HG02678 (cell line): ENCODE measurements around the gene ZCCHC24.
"Not testable (repeated sequence)": the region's sequence is repeated elsewhere in the genome, so short reads cannot be mapped to it uniquely, and the experiment has no call there.

ENCODE experiments used
- ATAC-seq: cut with Tn5 transposase; IDR thresholded peaks from one replicate; pipeline ENCODE4 v1.9.1; 2021; ENCODE audit warnings: mild to moderate bottlenecking, moderate library complexity; ENCODE audit not compliant: unreplicated experiment

Gene ZCCHC24

DNA sequence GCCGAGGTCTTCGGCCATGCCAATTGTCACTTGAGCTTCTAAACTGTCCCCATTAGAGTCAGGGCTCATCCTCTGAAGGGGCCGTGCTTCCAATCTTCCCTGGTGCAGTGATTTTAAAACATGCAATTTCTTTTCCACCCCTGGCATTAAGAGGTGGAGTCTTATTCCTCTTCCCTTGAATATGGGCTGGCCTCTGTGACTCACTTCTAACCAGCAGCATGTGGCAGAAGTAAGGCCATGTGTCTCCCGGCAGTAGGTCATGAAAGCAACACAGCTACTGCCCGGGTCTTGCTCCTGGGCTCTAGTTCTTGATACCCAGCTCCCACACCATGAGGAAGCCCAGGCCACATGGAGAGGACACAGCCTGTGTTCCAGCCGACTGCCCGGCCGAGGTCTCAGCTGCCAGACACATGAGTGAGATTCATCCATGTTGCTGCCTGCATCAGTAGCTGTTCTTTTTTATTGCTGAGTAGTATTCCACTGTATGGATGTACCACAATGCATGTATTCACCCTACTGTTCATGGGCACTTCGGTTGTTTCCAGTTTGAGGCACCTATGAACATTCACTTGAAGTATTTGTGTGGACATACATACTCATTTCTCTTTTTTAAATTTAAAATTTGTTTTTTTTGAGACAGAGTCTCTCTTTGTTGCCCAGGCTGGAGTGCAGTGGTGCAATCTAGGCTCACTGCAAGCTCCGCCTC is 112.7 kb downstream of the ZCCHC24 start:
- not testable (repeated sequence) for ATAC-seq
